GM12874 (cell line): ENCODE measurements around the gene RTP4.

ENCODE experiments used
- TF ChIP-seq, protein P1 (sequence below): IDR thresholded peaks from 2 replicates; pipeline ENCODE4 v1.5.1; 2011; ENCODE audit warnings: low read depth, mild to moderate bottlenecking, control low read depth, low read length, moderate library complexity; ENCODE audit not compliant: insufficient read depth

RTP4 gene

DNA sequence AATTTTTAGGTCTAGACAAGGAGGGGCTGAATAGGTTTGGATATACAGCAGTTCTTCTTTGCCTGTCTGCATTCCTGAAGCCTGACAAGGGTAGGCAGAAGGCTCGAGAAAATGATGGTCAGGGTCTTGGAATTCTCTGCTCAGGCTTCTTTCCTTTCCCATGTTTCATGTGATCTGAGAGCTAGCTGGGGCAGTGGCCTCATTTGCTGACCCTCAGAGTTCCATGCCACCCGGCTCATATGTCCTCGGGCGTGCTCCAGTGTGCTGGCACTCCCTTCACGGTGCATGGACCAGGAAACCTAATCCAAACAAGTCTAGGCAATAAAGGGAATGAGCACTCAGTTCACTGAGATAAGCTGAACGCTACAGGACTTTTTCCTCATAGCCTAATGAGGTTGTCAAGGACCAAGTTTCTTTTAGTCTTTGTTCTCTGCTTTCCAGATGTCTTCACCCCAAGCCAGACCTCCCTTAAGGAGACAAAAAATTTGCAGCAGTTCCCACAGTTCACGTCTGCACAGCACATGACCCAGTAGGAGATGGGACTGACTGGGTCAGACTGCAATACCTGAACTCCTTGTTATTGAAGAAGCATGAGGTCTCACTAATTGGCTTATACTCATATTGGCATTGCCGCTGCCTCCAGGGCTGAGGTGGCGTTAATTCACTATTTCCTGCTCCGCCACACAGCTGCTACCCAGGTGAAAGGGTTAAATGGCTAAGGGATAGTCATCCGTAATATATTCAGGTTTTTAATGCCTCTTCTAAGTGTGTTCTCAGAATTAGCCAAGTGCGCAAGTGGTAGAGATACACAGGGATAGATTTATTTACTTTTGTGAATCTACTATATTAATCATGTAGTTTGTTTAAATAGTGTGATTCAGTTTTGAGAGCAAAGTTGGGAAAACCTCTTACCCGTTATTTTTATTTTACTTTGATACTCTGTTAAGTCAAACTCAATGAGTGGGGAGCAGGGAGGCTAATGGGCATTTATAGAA, 15.3 kb upstream of the RTP4 start:
- TF ChIP-seq, protein P1, sequence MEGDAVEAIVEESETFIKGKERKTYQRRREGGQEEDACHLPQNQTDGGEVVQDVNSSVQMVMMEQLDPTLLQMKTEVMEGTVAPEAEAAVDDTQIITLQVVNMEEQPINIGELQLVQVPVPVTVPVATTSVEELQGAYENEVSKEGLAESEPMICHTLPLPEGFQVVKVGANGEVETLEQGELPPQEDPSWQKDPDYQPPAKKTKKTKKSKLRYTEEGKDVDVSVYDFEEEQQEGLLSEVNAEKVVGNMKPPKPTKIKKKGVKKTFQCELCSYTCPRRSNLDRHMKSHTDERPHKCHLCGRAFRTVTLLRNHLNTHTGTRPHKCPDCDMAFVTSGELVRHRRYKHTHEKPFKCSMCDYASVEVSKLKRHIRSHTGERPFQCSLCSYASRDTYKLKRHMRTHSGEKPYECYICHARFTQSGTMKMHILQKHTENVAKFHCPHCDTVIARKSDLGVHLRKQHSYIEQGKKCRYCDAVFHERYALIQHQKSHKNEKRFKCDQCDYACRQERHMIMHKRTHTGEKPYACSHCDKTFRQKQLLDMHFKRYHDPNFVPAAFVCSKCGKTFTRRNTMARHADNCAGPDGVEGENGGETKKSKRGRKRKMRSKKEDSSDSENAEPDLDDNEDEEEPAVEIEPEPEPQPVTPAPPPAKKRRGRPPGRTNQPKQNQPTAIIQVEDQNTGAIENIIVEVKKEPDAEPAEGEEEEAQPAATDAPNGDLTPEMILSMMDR: no peak

DNA sequence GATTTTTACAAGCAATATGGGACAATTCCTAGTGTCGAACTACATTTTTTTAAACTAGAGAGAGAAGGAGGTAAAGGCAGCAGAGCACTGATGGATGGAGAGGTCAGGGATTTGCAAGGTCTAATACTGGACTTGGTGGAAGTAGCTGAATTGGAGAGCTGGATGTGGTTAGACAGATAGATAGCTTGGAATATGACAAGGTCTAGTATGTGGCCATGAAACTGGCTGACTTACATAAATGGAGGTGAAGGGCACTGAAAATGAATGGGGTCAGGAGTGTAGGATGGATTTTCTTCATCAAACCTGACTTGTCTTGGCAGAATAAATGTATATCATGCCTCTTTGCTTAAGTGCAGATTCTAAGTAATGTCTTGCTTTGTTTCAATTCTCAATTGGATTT, 10.1 kb upstream of the RTP4 start:
- TF ChIP-seq, protein P1: no peak

DNA sequence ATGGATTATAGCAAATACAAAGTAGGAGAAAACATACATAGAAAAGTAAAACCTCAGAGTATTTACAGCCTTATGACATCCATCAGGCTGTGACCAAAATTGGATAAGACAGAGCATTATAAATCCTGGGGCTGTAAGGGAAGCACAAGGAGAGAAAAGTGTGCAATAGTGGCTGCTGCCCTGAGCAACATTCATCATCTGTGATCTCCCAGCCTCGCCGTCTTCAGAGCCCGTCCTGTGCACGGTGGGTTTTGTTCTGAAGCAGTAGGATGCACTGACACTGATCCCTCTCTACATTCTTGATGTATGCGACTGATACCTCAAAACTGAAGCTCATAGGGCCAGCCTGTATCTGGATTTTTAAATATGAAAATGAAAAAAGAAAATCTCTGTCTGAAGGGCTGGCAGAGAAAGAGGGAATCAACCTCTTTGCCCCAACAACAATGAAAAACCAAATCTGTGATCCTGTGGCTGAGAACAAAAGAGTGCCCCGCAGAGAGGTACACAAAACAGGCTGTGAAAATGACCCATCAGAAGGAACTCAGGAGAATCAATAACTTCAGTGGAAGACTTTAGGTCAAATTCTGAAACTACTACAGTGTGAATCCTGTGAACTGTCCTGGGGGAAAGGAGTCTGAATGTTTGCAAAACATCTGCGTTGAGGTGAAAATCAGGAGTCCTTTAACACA, 8.2 kb upstream of the RTP4 start:
- TF ChIP-seq, protein P1: no peak

DNA sequence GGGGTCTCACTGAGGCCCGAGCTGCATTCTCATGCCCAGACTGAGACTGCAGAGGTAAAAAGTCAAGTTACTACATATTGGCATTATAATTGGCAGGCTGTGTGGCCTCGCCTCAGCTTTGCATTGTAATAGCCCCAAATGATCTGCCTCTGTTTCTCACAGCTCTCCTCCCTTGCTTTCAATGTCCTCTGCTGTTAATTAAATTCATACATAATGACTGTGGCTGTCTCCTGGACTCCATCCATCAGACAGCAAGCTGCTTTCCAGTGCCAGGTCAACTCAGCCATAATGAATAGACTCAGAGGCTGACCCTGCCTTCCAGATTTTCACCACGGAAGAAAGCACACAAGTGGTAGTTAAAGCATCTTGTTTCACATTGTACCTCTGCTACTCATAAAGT, 7.6 kb upstream of the RTP4 start:
- TF ChIP-seq, protein P1: no peak

DNA sequence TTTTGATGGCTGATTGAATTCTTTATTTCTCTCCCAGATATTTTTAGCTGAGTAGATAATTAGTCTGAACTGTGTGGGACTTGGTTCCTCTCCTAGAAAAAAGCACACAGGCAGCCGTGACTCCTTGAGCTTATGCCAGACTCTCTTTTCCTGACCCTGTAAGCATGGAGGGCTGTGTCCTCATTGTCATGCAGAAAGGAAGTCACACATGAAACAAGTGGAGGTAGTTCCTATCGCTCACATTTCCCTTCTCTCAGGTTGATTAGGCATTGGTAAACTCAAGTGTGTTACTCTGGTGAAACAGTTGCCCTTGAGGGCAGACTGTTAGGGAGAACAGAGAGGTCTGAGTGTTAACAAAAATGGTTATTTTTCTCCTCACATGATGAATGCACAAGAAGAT, 6.3 kb upstream of the RTP4 start:
- TF ChIP-seq, protein P1: no peak

DNA sequence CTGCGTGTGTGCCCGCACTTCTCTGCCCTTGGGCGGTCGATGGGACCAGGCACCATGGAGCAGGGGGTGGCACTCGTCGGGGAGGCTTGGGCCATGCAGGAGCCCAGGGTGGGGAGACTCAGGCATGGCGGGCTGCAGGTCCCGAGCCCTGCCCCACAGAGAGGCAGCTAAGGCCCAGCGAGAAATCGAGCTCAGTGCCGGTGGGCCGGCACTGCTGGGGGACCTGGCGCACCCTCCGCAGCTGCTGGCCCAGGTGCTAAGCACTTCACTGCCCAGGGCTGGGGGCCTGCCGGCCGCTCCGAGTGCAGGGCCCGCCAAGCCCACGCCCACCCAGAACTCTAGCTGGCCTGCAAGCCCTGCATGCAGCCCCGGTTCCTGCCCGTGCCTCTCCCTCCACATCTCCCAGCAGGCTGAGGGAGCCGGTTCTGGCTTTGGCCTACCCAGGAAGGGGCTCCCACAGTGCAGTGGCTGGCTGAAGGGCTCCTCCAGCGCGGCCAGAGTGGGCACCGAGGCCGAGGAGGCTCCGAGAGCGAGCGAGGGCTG, 553 bp upstream of the RTP4 start:
- TF ChIP-seq, protein P1: no peak

DNA sequence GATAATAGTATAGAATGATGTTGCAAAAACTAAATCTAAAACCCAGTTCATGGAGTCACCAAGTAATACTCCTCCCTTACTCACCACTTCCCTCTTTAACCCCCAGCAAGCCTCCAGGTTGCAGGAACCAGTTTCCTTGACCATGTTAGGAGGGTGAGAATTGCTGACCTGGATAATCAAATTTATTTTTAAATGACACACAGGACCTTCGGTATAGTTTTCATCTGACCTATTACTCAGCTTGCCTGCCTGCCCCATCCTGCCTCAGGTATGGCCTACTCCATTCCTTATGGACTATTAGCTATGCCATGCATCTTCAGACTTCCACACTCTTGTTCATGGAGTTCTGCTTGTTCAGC, 883 bp downstream of the RTP4 start:
- TF ChIP-seq, protein P1: no peak
